ENCODE measurements around the gene ATAD5.

GRCh38 chr17:30886187-30886586 lies 54.4 kb downstream of the ATAD5 start:
- TF ChIP-seq, protein P1, sequence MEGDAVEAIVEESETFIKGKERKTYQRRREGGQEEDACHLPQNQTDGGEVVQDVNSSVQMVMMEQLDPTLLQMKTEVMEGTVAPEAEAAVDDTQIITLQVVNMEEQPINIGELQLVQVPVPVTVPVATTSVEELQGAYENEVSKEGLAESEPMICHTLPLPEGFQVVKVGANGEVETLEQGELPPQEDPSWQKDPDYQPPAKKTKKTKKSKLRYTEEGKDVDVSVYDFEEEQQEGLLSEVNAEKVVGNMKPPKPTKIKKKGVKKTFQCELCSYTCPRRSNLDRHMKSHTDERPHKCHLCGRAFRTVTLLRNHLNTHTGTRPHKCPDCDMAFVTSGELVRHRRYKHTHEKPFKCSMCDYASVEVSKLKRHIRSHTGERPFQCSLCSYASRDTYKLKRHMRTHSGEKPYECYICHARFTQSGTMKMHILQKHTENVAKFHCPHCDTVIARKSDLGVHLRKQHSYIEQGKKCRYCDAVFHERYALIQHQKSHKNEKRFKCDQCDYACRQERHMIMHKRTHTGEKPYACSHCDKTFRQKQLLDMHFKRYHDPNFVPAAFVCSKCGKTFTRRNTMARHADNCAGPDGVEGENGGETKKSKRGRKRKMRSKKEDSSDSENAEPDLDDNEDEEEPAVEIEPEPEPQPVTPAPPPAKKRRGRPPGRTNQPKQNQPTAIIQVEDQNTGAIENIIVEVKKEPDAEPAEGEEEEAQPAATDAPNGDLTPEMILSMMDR (IDR thresholded peaks at IDR 0.05): no peak
- TF ChIP-seq POLR2A (IDR thresholded peaks at IDR 0.05): no peak
